Fibroblast of skin of left quadriceps (primary cell): ENCODE measurements around the gene NUMB.
"Not testable (repeated sequence)": the region's sequence is repeated elsewhere in the genome, so short reads cannot be mapped to it uniquely, and the experiment has no call there.

Source experiments
- DNase-seq, 2 experiments: peaks; one replicate each; pipeline ENCODE4 v3.0.0-alpha.2; 2013; ENCODE audit warnings: low read depth in 2 of 2

NUMB gene

DNA sequence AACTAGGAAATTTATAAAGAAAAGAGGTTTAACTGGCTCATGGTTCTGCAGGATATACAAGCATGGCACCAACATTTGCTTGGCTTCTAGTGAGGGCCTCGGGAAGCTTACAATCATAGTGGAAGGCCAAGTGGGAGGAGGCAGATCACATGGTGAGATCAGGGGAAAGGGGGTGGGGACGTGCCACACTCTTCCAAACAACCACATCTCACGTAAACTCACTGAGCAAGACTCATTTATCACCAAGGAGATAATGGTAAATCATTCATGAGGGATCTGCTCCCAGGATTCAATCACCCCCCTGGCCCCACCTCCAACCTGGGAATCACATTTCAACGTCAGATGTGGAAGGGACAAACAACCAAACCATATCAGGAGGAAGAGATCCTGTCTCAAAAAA is 35.8 kb downstream of the NUMB start:
- DNase-seq: no peak

GRCh38 chr14:73418227-73418626 is 40.1 kb downstream of the NUMB start:
- DNase-seq: no peak

- DNase-seq: not testable (repeated sequence)
These were observed 52.1 kb downstream of the NUMB start for GRCh38 chr14:73406248-73406647.

GRCh38 chr14:73403181-73403752 is 55.1 kb downstream of the NUMB start:
- DNase-seq: no peak

GRCh38 chr14:73402579-73402978 is 55.8 kb downstream of the NUMB start:
- DNase-seq: no peak

- no peak for DNase-seq
These were observed 60.5 kb downstream of the NUMB start for GRCh38 chr14:73397810-73398209.

DNA sequence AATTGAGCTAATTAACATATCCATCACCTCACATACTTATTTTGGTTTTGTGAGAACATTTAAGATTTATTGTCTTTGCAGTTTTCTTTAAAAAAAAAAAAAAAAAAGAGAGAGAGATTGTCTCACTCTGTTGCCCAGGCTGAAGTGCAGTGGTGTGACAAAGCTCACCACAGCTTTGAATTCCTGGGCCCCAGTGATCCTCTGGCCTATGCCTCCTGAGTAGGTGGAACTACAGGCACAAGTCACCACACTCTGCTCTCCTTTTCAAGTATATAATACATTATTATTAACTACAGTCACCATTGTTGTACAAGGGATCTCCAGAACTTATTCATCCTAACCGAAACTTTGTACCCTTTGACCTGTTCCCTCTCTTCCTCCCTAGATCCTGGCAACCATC is 64.0 kb downstream of the NUMB start:
- DNase-seq: no peak

DNA sequence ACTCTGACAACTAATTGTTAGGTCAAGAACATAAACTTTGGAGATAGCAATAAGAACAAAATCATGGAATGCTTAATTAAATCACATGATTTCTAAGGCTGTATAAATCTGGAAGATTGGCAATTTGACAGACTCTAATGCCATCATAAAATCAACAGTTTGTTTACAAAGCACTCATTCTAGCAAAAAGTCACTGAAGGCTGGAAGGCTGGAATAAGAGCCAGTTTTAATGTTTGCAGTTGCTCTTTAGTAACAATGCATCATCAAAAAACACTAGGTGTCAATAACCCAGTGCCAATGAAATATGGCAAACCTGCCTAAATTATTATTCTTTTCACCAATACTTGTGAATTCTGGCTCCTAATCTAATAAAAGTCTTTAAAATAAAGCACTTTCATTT is 65.0 kb downstream of the NUMB start:
- DNase-seq: no peak

- no peak for DNase-seq
These were observed 65.8 kb downstream of the NUMB start for GRCh38 chr14:73392329-73393257.

DNA sequence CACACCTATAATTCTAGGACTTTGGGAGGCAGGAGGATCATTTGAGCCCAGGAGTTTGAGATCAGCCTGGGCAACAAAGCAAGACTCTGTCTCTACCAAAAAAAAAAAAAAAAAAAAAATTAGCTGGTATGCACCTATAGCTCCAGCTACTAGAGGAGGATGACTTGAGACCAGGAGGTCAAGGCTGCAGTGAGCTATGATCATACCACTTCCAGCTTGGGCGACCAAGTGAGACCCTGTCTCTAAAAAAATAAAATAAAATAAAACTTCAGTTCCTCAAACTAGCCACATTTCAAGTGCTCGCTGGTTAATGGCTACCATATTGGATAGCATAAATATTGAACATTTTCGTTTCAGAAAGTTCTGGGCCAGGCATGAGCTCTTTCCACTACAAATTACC is 70.5 kb downstream of the NUMB start:
- DNase-seq: not testable (repeated sequence)

- DNase-seq: no peak
These were observed 72.0 kb downstream of the NUMB start for GRCh38 chr14:73386342-73386741.

- DNase-seq: not testable (repeated sequence)
These were observed 73.3 kb downstream of the NUMB start for GRCh38 chr14:73385021-73385420.

GRCh38 chr14:73383356-73383755 is 75.0 kb downstream of the NUMB start:
- DNase-seq: no peak

DNA sequence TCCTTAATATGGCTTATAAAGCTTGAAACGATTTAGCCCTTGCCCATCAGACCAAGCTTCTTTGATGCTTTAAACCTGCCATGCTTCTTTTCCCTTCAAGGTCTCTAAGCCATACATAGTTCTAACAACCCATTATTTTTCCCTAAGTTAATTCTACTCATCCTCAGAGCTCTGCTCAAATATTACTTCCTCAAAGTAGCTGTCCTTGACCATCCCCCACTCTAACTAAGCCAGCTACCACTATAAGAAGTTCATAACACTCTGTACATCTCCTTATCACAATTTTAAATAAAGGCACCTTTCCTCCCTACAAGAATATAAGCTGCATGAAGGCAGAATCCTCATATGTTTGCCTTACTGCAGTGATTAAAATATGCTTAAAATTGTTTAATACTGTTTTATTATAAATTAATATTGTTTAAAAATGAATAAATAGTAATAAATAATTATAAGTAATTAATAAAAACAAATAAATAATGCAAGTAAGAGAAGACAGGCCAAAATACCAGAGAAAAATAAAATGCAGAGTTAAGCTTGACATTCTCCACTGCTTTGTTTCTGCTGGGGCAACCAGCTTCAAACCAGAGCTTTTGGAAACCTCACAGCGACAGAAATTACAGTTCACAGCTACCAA is 76.8 kb downstream of the NUMB start:
- no peak for DNase-seq

DNA sequence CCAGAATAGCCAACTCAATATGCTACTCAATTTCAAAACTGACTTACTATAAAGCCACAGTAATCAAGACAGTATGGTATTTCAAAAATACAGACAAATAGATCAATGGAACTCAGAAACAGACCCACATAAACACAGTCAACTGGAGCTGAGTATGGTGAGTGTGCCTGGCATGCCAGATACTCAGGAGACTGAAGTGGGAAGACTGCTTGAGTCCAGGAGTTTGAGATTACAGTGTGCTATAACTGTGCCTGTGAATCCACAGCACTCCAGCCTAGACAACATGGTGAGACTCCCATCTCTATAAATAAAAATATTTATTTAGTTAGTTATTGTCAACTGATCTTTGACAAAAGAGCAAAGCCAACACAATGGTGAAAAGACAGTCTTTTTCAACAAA is 81.8 kb downstream of the NUMB start:
- DNase-seq: no peak

DNA sequence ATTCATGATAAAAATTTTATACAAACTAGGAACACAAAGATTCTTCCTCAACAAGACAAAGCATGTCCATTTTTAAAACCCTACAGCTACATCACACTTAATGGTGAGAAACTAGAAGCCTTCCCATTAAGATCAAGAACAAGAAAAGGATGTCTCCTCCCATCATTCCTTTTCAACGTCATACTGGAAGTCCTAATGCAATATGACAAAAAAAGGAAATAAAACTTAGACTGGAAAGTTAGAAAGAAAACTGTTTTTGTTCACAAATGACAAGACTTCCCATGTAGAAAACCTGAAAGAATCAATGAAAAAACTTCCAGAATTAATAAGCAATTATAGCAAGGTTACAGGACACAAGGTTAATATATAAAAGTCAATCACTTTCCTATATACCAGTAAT is 82.5 kb downstream of the NUMB start:
- DNase-seq: no peak

- DNase-seq: no peak
These were observed 84.1 kb downstream of the NUMB start for GRCh38 chr14:73374218-73374617.

GRCh38 chr14:73372529-73372928 is 85.8 kb downstream of the NUMB start:
- DNase-seq: no peak

- no peak for DNase-seq
These were observed 87.8 kb downstream of the NUMB start for GRCh38 chr14:73370561-73370960.

GRCh38 chr14:73369428-73369827 is 88.9 kb downstream of the NUMB start:
- DNase-seq: no peak

GRCh38 chr14:73368616-73369015 is 89.7 kb downstream of the NUMB start:
- no peak for DNase-seq

DNA sequence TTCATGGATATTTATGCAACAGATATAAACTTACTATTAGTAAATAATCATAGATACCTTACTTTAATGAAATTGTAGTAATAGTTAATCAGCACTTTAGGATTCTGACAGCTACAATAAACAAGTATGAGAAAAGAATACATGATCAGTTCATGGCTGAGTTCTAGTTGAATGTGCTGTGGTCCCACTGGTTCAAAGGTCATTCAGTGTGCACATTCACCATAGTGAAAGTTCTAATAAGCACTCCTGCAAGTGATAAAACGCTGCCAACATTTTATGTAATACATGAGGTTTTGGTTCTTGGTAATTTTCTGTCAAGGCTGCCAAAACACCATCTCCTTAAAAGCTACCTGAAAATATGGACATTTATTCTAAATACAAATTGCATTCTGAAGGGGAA is 92.6 kb downstream of the NUMB start:
- no peak for DNase-seq

DNA sequence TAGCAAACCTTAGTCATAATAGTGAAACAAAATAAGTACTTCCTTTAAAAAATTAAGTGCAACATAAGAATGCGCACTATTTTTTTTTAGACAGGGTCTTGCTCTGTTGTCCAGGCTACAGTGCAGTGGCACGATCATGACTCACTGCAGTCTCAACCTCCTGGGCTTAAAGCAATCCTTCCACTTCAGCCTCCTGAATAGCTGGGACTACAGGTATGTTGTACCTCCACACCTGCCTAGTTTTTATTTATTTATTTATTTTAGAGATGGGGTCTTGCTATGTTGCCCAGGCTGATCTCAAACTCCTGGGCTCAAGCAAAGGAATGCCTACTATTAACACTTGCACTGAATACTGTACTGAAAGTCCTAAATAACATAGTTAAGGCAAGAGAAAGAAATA is 93.8 kb downstream of the NUMB start:
- DNase-seq: no peak
